K562 (cell line): ENCODE measurements around the gene GPR180. TPM values are rescaled to one million over a fixed set of nuclear protein-coding genes. Genes with fewer than 3 reads are reported as not detected.

Source experiments
- ATF1 ChIP-seq, 2 experiments: fragments of 450-650 bp in 1 of 2; IDR thresholded peaks; 2 replicates each; pipeline ENCODE4 v1.6.1; 2016; ENCODE audit warnings: missing compliant biosample characterization in 1 of 2, missing genetic modification characterization in 1 of 2
- CCAR2 ChIP-seq: fragments of 200-400 bp; formaldehyde crosslinking; IDR thresholded peaks from 2 replicates; pipeline ENCODE4 v1.6.1; 2017; ENCODE audit warnings: mild to moderate bottlenecking, low read depth, low read length
- KLF13 ChIP-seq: fragments of 450-650 bp; IDR thresholded peaks from 2 replicates; pipeline ENCODE4 v1.6.1; 2016; ENCODE audit warnings: missing genetic modification characterization, low read depth, mild to moderate bottlenecking, missing compliant biosample characterization, moderate library complexity, borderline replicate concordance
- MCM7 ChIP-seq, 2 experiments: fragments of 450-650 bp; IDR thresholded peaks; 2 replicates each; pipeline ENCODE4 v1.6.1; 2016 to 2018
- NFXL1 ChIP-seq: fragments of 450-650 bp; formaldehyde crosslinking; IDR thresholded peaks from 2 replicates; pipeline ENCODE4 v1.4.0; 2021; ENCODE audit warnings: mild to moderate bottlenecking
- SMARCE1 ChIP-seq: fragments of 450-650 bp; IDR thresholded peaks from 2 replicates; pipeline ENCODE4 v1.7.1; 2016; ENCODE audit warnings: mild to moderate bottlenecking
- WHSC1 ChIP-seq: IDR thresholded peaks from one replicate; pipeline ENCODE4 v1.6.1; 2012; ENCODE audit warnings: low read length, control low read depth, inconsistent platforms
- ZBTB1 ChIP-seq: sonication (generic); formaldehyde crosslinking; IDR thresholded peaks from 2 replicates; pipeline ENCODE4 v1.8.1; 2023; ENCODE audit warnings: missing genetic modification reagents, low read depth, mild to moderate bottlenecking, borderline replicate concordance
- ZBTB7A ChIP-seq: IDR thresholded peaks from 2 replicates; pipeline ENCODE4 v1.6.1; 2011; ENCODE audit warnings: low read depth, mild to moderate bottlenecking, low read length, moderate library complexity, borderline replicate concordance; ENCODE audit not compliant: control insufficient read depth
- ZNF316 ChIP-seq: fragments of 450-650 bp; IDR thresholded peaks from 2 replicates; pipeline ENCODE4 v1.6.1; 2016
- ZNF507 ChIP-seq: conservative IDR thresholded peaks from 2 replicates; pipeline ENCODE4 v1.6.1; 2017; ENCODE audit warnings: missing genetic modification characterization, missing compliant biosample characterization
- ZNF586 ChIP-seq: fragments of 450-650 bp; formaldehyde crosslinking; conservative IDR thresholded peaks from 2 replicates; pipeline ENCODE4 v1.4.0; 2020; ENCODE audit warnings: mild to moderate bottlenecking, moderate library complexity
- ZNF644 ChIP-seq: fragments of 200-800 bp; sonication (Bioruptor generic); IDR thresholded peaks from 2 replicates; pipeline ENCODE4 v1.6.1; 2016; ENCODE audit warnings: low read depth, missing genetic modification characterization, missing compliant biosample characterization
- ZNF717 ChIP-seq: fragments of 250-450 bp; sonication (Bioruptor Pico); IDR thresholded peaks from 2 replicates; pipeline ENCODE4 v1.5.0; 2021
- ZSCAN29 ChIP-seq: fragments of 450-650 bp; IDR thresholded peaks from 2 replicates; pipeline ENCODE4 v1.6.1; 2017
- polyA plus RNA-seq, 8 experiments: library from polyadenylated mRNA; depleted of rRNA in 4 of 8; stranded (reverse) in 5 of 8; unstranded in 3 of 8; fragments of >200 nt; fragmentation: Nextera tagmentation in 2 of 8; fragmentation: Illumina TruSeq in 1 of 8; extraction: Ambion mirVana in 2 of 8; extraction: Trizol in 1 of 8; gene quantifications; 2 replicates each; pipeline versions ENCODE4 v1.2.1 to v1.2.3, GENCODE V29; 2011 to 2014; ENCODE audit warnings: inconsistent platforms in 1 of 8, missing spikeins in 1 of 8
- total RNA-seq, 7 experiments: library from RNA; depleted of rRNA in 6 of 7; stranded (reverse); fragments of >200 nt in 6 of 7; fragmentation: Illumina TruSeq in 2 of 7; extraction: Trizol in 2 of 7; gene quantifications; 2 replicates each; pipeline versions ENCODE4 v1.2.1 to v1.2.3, GENCODE V29; 2011 to 2021; ENCODE audit warnings: low replicate concordance in 1 of 7
- TF ChIP-seq, protein P1 (sequence below): fragments of 150-350 bp; IDR thresholded peaks from 2 replicates; pipeline ENCODE4 v1.6.1; 2014; ENCODE audit warnings: low read depth, mild to moderate bottlenecking, low read length, borderline replicate concordance
- TF ChIP-seq, protein P2 (sequence below): fragments of 450-650 bp; formaldehyde crosslinking; conservative IDR thresholded peaks from 2 replicates; pipeline ENCODE4 v1.4.0; 2022; ENCODE audit warnings: mild to moderate bottlenecking, missing genetic modification characterization
- TF ChIP-seq, protein P3 (sequence below): sonication (generic); formaldehyde crosslinking; IDR thresholded peaks from 2 replicates; pipeline ENCODE4 v1.9.0; 2022; ENCODE audit warnings: mild to moderate bottlenecking, missing genetic modification reagents
- TF ChIP-seq, protein P4 (sequence below): sonication (generic); formaldehyde crosslinking; IDR thresholded peaks from 2 replicates; pipeline ENCODE4 v1.5.0; 2020; ENCODE audit warnings: missing genetic modification reagents
- TF ChIP-seq, protein P5 (sequence below): fragments of 450-650 bp; IDR thresholded peaks from 2 replicates; pipeline ENCODE4 v1.6.1; 2016; ENCODE audit warnings: borderline replicate concordance
- TF ChIP-seq, protein P6 (sequence below): fragments of 250-450 bp; sonication (Bioruptor Pico); IDR thresholded peaks from 2 replicates; pipeline ENCODE4 v1.6.1; 2021; ENCODE audit warnings: mild to moderate bottlenecking

GPR180 gene
- total and polyA plus RNA-seq, 9 of the 15 experiments (the other 6 are each of a cell fraction or from before 2014, with no cell fraction given): 0.77 to 4.1 (median 1.8) TPM

DNA sequence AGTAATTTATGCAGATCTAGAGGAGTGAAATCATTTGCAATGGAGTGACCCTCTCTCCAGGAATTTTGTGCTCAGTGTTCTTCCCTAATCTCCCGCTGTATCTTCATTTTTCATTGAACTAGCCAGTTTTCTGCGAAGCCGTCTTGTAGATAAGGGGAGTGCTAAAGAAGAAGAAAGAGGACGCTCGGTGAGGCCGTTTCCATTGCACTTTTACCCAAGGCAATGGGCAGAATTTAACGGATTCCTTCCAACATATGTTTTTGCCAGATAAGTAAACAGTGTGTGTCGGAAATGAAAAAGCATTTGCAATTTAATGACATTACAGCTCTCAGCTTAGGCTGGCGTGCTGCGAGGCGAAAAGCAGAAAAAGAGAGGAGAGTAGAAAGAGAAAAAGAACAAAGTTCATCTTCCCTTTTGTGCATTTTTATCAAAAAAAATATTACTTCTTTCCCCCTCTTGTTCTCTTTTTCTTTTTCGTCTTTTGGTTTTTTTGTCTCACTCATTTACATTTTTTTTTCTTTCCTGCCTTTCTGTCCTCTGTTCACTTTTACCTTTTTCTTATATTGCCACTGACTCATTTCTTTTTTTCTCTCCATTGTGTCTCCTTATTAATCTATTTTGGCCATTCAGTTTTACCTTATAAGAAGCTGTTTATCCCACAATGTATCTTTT is 60.8 kb downstream of the GPR180 start (continued):
- TF ChIP-seq, protein P1, sequence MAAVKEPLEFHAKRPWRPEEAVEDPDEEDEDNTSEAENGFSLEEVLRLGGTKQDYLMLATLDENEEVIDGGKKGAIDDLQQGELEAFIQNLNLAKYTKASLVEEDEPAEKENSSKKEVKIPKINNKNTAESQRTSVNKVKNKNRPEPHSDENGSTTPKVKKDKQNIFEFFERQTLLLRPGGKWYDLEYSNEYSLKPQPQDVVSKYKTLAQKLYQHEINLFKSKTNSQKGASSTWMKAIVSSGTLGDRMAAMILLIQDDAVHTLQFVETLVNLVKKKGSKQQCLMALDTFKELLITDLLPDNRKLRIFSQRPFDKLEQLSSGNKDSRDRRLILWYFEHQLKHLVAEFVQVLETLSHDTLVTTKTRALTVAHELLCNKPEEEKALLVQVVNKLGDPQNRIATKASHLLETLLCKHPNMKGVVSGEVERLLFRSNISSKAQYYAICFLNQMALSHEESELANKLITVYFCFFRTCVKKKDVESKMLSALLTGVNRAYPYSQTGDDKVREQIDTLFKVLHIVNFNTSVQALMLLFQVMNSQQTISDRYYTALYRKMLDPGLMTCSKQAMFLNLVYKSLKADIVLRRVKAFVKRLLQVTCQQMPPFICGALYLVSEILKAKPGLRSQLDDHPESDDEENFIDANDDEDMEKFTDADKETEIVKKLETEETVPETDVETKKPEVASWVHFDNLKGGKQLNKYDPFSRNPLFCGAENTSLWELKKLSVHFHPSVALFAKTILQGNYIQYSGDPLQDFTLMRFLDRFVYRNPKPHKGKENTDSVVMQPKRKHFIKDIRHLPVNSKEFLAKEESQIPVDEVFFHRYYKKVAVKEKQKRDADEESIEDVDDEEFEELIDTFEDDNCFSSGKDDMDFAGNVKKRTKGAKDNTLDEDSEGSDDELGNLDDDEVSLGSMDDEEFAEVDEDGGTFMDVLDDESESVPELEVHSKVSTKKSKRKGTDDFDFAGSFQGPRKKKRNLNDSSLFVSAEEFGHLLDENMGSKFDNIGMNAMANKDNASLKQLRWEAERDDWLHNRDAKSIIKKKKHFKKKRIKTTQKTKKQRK: no peak
- TF ChIP-seq, protein P2, sequence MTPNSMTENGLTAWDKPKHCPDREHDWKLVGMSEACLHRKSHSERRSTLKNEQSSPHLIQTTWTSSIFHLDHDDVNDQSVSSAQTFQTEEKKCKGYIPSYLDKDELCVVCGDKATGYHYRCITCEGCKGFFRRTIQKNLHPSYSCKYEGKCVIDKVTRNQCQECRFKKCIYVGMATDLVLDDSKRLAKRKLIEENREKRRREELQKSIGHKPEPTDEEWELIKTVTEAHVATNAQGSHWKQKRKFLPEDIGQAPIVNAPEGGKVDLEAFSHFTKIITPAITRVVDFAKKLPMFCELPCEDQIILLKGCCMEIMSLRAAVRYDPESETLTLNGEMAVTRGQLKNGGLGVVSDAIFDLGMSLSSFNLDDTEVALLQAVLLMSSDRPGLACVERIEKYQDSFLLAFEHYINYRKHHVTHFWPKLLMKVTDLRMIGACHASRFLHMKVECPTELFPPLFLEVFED (CRISPR knock-in tag): no peak
- no peak for TF ChIP-seq ZNF586 (CRISPR knock-in tag)
- no peak for TF ChIP-seq ZNF717 (CRISPR knock-in tag)
- no peak for TF ChIP-seq ZBTB1
- no peak for TF ChIP-seq ATF1 (CRISPR knock-in tag; IDR thresholded peaks at IDR 0.05)
- TF ChIP-seq ATF1 (tag; IDR thresholded peaks at IDR 0.05): no peak
- no peak for TF ChIP-seq ZBTB7A
- TF ChIP-seq ZNF644 (tag): no peak
- no peak for TF ChIP-seq KLF13 (tag)
- TF ChIP-seq WHSC1: no peak
- TF ChIP-seq ZNF316: 0 out of 2 replicates have a peak, but pooled peaks have one; percentile 14
- TF ChIP-seq MCM7 (IDR thresholded peaks at IDR 0.05): no peak
- no peak for TF ChIP-seq ZNF507
- TF ChIP-seq SMARCE1: peak; percentile 93
- 0 out of 2 replicates have a peak, but pooled peaks have one; percentile 27 for TF ChIP-seq ZSCAN29
- no peak for TF ChIP-seq CCAR2
- TF ChIP-seq, protein P3, sequence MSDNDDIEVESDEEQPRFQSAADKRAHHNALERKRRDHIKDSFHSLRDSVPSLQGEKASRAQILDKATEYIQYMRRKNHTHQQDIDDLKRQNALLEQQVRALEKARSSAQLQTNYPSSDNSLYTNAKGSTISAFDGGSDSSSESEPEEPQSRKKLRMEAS (CRISPR knock-in tag): no peak
- TF ChIP-seq, protein P4, sequence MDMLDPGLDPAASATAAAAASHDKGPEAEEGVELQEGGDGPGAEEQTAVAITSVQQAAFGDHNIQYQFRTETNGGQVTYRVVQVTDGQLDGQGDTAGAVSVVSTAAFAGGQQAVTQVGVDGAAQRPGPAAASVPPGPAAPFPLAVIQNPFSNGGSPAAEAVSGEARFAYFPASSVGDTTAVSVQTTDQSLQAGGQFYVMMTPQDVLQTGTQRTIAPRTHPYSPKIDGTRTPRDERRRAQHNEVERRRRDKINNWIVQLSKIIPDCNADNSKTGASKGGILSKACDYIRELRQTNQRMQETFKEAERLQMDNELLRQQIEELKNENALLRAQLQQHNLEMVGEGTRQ (CRISPR knock-in tag): no peak
- TF ChIP-seq, protein P5, sequence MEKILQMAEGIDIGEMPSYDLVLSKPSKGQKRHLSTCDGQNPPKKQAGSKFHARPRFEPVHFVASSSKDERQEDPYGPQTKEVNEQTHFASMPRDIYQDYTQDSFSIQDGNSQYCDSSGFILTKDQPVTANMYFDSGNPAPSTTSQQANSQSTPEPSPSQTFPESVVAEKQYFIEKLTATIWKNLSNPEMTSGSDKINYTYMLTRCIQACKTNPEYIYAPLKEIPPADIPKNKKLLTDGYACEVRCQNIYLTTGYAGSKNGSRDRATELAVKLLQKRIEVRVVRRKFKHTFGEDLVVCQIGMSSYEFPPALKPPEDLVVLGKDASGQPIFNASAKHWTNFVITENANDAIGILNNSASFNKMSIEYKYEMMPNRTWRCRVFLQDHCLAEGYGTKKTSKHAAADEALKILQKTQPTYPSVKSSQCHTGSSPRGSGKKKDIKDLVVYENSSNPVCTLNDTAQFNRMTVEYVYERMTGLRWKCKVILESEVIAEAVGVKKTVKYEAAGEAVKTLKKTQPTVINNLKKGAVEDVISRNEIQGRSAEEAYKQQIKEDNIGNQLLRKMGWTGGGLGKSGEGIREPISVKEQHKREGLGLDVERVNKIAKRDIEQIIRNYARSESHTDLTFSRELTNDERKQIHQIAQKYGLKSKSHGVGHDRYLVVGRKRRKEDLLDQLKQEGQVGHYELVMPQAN: no peak
- TF ChIP-seq NFXL1: no peak
- TF ChIP-seq, protein P6, sequence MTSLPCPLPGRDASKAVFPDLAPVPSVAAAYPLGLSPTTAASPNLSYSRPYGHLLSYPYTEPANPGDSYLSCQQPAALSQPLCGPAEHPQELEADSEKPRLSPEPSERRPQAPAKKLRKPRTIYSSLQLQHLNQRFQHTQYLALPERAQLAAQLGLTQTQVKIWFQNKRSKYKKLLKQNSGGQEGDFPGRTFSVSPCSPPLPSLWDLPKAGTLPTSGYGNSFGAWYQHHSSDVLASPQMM (CRISPR knock-in tag): no peak
